ELF-1 (cell line): ENCODE measurements around the gene TMEM91.
"Not testable (repeated sequence)": the region's sequence is repeated elsewhere in the genome, so short reads cannot be mapped to it uniquely, and the experiment has no call there.

ENCODE experiments used
- DNase-seq: peaks from one replicate; pipeline ENCODE4 v3.0.0-alpha.2; 2016; ENCODE audit warnings: low read depth, low spot score

Gene TMEM91

GRCh38 chr19:41377977-41378709, 1.8 kb downstream of the TMEM91 start:
- peak; percentile 62 for DNase-seq

GRCh38 chr19:41381536-41381935, 5.2 kb downstream of the TMEM91 start:
- DNase-seq = not testable (repeated sequence)

GRCh38 chr19:41384351-41384750, 8.0 kb downstream of the TMEM91 start:
- no peak for DNase-seq

GRCh38 chr19:41386442-41386841, 10.1 kb downstream of the TMEM91 start:
- DNase-seq = no peak

GRCh38 chr19:41391618-41392017, 15.3 kb downstream of the TMEM91 start:
- no peak for DNase-seq

- DNase-seq = no peak
These were observed 16.4 kb downstream of the TMEM91 start for GRCh38 chr19:41392775-41393174.

GRCh38 chr19:41395355-41395754, 19.0 kb downstream of the TMEM91 start:
- no peak for DNase-seq

- peak; percentile 99 for DNase-seq
These were observed 21.0 kb downstream of the TMEM91 start, which contains the start of the genes BCKDHA and EXOSC5 for GRCh38 chr19:41397086-41398049. TSS of gene BCKDHA (plus strand) at chr19:41397818. CDS start at chr19:41397828, 10 bp downstream. TSS of gene EXOSC5 (minus strand) at chr19:41397359. CDS start at chr19:41397328, 31 bp downstream.

- DNase-seq = no peak
These were observed 21.7 kb downstream of the TMEM91 start for GRCh38 chr19:41398050-41398418.

GRCh38 chr19:41398598-41398997, 22.3 kb downstream of the TMEM91 start:
- no peak for DNase-seq

- no peak for DNase-seq
These were observed 22.8 kb downstream of the TMEM91 start for GRCh38 chr19:41399091-41399490.

GRCh38 chr19:41399525-41399924, 23.2 kb downstream of the TMEM91 start:
- no peak for DNase-seq

GRCh38 chr19:41401483-41401882, 25.1 kb downstream of the TMEM91 start:
- no peak for DNase-seq

- no peak for DNase-seq
These were observed 25.7 kb downstream of the TMEM91 start for GRCh38 chr19:41402010-41402409.

- no peak for DNase-seq
These were observed 27.0 kb downstream of the TMEM91 start for GRCh38 chr19:41403181-41403970.

- no peak for DNase-seq
These were observed 29.4 kb downstream of the TMEM91 start for GRCh38 chr19:41405776-41406175.

GRCh38 chr19:41407271-41407670, 30.9 kb downstream of the TMEM91 start:
- peak; percentile 73 for DNase-seq

- peak; percentile 17 for DNase-seq
These were observed 31.9 kb downstream of the TMEM91 start for GRCh38 chr19:41408256-41408655.

GRCh38 chr19:41408846-41409245, 32.5 kb downstream of the TMEM91 start:
- DNase-seq = not testable (repeated sequence)

GRCh38 chr19:41409288-41409687, 33.0 kb downstream of the TMEM91 start:
- DNase-seq = peak; percentile 58

GRCh38 chr19:41410336-41411054, 34.2 kb downstream of the TMEM91 start:
- no peak for DNase-seq
